OCI-LY7 (cell line): Measurements from ENCODE around the gene NOXA1. TPM values are rescaled to one million over a fixed set of nuclear protein-coding genes. Genes with fewer than 3 reads are reported as not detected.

Source experiments
- BruUV-seq: library from RNA; stranded (reverse); fragments of 400-500 nt; replicated peaks from 2 replicates; lab custom pipeline; 2021; lab: Mats Ljungman, UMichigan
- CTCF ChIA-PET: fragments of 300-600 bp; sonication (Branson Sonifier 250); formaldehyde crosslinking; loops from one replicate; lab custom pipeline; 2022; ENCODE audit warnings: antibody characterized with exemption; ENCODE audit not compliant: unreplicated experiment; lab: Charles Lee
- POLR2A ChIA-PET: fragments of 300-600 bp; sonication (Branson Sonifier 250); formaldehyde crosslinking; loops from one replicate; lab custom pipeline; 2022; ENCODE audit warnings: antibody characterized with exemption; lab: Charles Lee
- DNase-seq: peaks from one replicate; pipeline ENCODE4 v3.0.0-alpha.2; 2015; ENCODE audit warnings: low spot score
- H2AFZ ChIP-seq: fragments of 200-600 bp; sonication (generic), shearing (Covaris generic); 2 replicates; pipeline ENCODE4 v1.6.1; 2014; ENCODE audit warnings: mild to moderate bottlenecking, antibody characterized with exemption, low read length, moderate library complexity
- H3K27ac ChIP-seq: fragments of 200-600 bp; sonication (generic); 2 replicates; pipeline ENCODE4 v1.5.1; 2014; ENCODE audit warnings: mixed run types, low read depth, mild to moderate bottlenecking, moderate library complexity, low read length, inconsistent platforms; ENCODE audit not compliant: poor library complexity, severe bottlenecking
- H3K36me3 ChIP-seq: fragments of 200-600 bp; sonication (generic); 2 replicates; pipeline ENCODE4 v1.6.1; 2014; ENCODE audit warnings: mild to moderate bottlenecking, antibody characterized with exemption, low read length, moderate library complexity, mixed read lengths; ENCODE audit not compliant: insufficient read depth
- H3K4me1 ChIP-seq: fragments of 200-600 bp; sonication (generic); 2 replicates; pipeline ENCODE4 v1.5.1; 2014; ENCODE audit warnings: mild to moderate bottlenecking, low read length; ENCODE audit not compliant: insufficient read depth, poor library complexity, severe bottlenecking
- H3K4me2 ChIP-seq: fragments of 200-600 bp; sonication (generic); 2 replicates; pipeline ENCODE4 v1.6.1; 2014; ENCODE audit warnings: mild to moderate bottlenecking, low read length
- H3K4me3 ChIP-seq: fragments of 200-600 bp; sonication (generic); 2 replicates; pipeline ENCODE4 v1.5.1; 2014; ENCODE audit warnings: mild to moderate bottlenecking, low read depth, low read length; ENCODE audit not compliant: poor library complexity, severe bottlenecking
- H3K79me2 ChIP-seq: fragments of 200-600 bp; sonication (generic); 2 replicates; pipeline ENCODE4 v1.6.1; 2016; ENCODE audit warnings: low read depth, mild to moderate bottlenecking, low read length, moderate library complexity, mixed read lengths; ENCODE audit not compliant: insufficient read depth
- H3K9me2 ChIP-seq: fragments of 200-600 bp; sonication (generic); 2 replicates; pipeline ENCODE4 v1.6.1; 2016; ENCODE audit warnings: mild to moderate bottlenecking, low read length, mixed read lengths; ENCODE audit not compliant: insufficient read depth
- H3K9me3 ChIP-seq: fragments of 200-600 bp; sonication (generic); 2 replicates; pipeline ENCODE4 v1.6.1; 2014; ENCODE audit warnings: mild to moderate bottlenecking, mixed run types, low read length, mixed read lengths
- H4K20me1 ChIP-seq: fragments of 200-600 bp; sonication (generic); 2 replicates; pipeline ENCODE4 v1.6.1; 2014; ENCODE audit warnings: mild to moderate bottlenecking, antibody characterized with exemption, low read length, moderate library complexity, mixed read lengths; ENCODE audit not compliant: insufficient read depth
- CTCF ChIP-seq: fragments of 200-600 bp; sonication (generic); conservative IDR thresholded peaks from 2 replicates; pipeline ENCODE4 v1.5.1; 2014; ENCODE audit warnings: mild to moderate bottlenecking, antibody characterized with exemption, low read length, moderate library complexity, mixed read lengths
- EZH2phosphoT487 ChIP-seq: fragments of 200-600 bp; sonication (generic); IDR thresholded peaks from 2 replicates; pipeline ENCODE4 v1.6.1; 2018; ENCODE audit warnings: low read depth, borderline replicate concordance, mild to moderate bottlenecking, mixed run types, antibody characterized with exemption, low read length, moderate library complexity, mixed read lengths
- intact Hi-C: fragments of 100-400 bp; cut with micrococcal nuclease; formaldehyde crosslinking; loops from one replicate; pipeline ENCODE4 v1.10.0; 2022; ENCODE audit not compliant: unreplicated experiment
- total RNA-seq, 2 experiments: library from RNA; depleted of rRNA in 1 of 2; stranded (reverse); fragments of >200 nt in 1 of 2; shearing (Covaris generic) in 1 of 2; gene quantifications; 2 replicates each; pipeline ENCODE4 v1.2.3, GENCODE V29; 2014 to 2022

The NOXA1 gene
- total RNA-seq, 2 experiments from 2014 or later: not detected

- no peak overlapping the region for H3K4me3 ChIP-seq
- CTCF ChIA-PET: no interaction called here
- no peak overlapping the region for H2AFZ ChIP-seq
- POLR2A ChIA-PET: interaction anchor here (1.2 kb wide), 1 partner anchor 41 kb away, joined by 3 read pairs; no protein-coding TSS in a partner anchor
- no peak for DNase-seq
- TF ChIP-seq EZH2phosphoT487 (no peak), CTCF (no peak)
- H3K9me2 ChIP-seq: no peaks in the 10 kb centered on the region
- H3K4me2 ChIP-seq: no peak overlapping the region
- H3K9me3 ChIP-seq: no peaks in the 10 kb centered on the region
- H3K4me1 ChIP-seq: peaks cover 31% of the 10 kb centered on the region
- no peaks in the 10 kb centered on the region for H4K20me1 ChIP-seq
- no TSS peak for BruUV-seq
- no peaks in the 10 kb centered on the region for H3K79me2 ChIP-seq
- intact Hi-C loops: no loop called here
- no peaks in the 10 kb centered on the region for H3K36me3 ChIP-seq
- no peak overlapping the region for H3K27ac ChIP-seq
Measured at GRCh38 chr9:137462986-137463930, 40.1 kb downstream of the NOXA1 start.

- intact Hi-C loops: no loop called here
- no peaks in the 10 kb centered on the region for H3K36me3 ChIP-seq
- no peaks in the 10 kb centered on the region for H3K79me2 ChIP-seq
- no peak for DNase-seq
- peaks cover 29% of the 10 kb centered on the region for H3K4me1 ChIP-seq
- ChIA-PET CTCF (no interaction called here), POLR2A (interaction anchor here (1.2 kb wide), 1 partner anchor 42 kb away, joined by 3 read pairs; no protein-coding TSS in a partner anchor)
- H3K4me2 ChIP-seq: no peak overlapping the region
- no peaks in the 10 kb centered on the region for H4K20me1 ChIP-seq
- H3K9me3 ChIP-seq: no peaks in the 10 kb centered on the region
- no peak for TF ChIP-seq EZH2phosphoT487
- no peak overlapping the region for H3K27ac ChIP-seq
- H3K9me2 ChIP-seq: no peaks in the 10 kb centered on the region
- no TSS peak for BruUV-seq
- H3K4me3 ChIP-seq: no peak overlapping the region
- H2AFZ ChIP-seq: no peak overlapping the region
Measured at GRCh38 chr9:137463931-137464290, 40.7 kb downstream of the NOXA1 start.

GRCh38 chr9:137464291-137464999, 41.3 kb downstream of the NOXA1 start:
- Histone ChIP-seq H3K9me3 (no peaks in the 10 kb centered on the region), H3K4me1 (peaks cover 27% of the 10 kb centered on the region), H4K20me1 (no peaks in the 10 kb centered on the region), H2AFZ (no peak overlapping the region), H3K36me3 (no peaks in the 10 kb centered on the region), H3K27ac (no peak overlapping the region), H3K4me3 (no peak overlapping the region), H3K79me2 (no peaks in the 10 kb centered on the region), H3K9me2 (no peaks in the 10 kb centered on the region), H3K4me2 (no peak overlapping the region)
- no peak for DNase-seq
- no peak for TF ChIP-seq CTCF
- no peak for TF ChIP-seq EZH2phosphoT487
- no TSS peak for BruUV-seq
- ChIA-PET POLR2A (no interaction called here), CTCF (no interaction called here)
- intact Hi-C loops: no loop called here
